ENCODE results near the gene POLK.
"Not testable (repeated sequence)": the region's sequence is repeated elsewhere in the genome, so short reads cannot be mapped to it uniquely, and the experiment has no call there.

POLK gene

DNA sequence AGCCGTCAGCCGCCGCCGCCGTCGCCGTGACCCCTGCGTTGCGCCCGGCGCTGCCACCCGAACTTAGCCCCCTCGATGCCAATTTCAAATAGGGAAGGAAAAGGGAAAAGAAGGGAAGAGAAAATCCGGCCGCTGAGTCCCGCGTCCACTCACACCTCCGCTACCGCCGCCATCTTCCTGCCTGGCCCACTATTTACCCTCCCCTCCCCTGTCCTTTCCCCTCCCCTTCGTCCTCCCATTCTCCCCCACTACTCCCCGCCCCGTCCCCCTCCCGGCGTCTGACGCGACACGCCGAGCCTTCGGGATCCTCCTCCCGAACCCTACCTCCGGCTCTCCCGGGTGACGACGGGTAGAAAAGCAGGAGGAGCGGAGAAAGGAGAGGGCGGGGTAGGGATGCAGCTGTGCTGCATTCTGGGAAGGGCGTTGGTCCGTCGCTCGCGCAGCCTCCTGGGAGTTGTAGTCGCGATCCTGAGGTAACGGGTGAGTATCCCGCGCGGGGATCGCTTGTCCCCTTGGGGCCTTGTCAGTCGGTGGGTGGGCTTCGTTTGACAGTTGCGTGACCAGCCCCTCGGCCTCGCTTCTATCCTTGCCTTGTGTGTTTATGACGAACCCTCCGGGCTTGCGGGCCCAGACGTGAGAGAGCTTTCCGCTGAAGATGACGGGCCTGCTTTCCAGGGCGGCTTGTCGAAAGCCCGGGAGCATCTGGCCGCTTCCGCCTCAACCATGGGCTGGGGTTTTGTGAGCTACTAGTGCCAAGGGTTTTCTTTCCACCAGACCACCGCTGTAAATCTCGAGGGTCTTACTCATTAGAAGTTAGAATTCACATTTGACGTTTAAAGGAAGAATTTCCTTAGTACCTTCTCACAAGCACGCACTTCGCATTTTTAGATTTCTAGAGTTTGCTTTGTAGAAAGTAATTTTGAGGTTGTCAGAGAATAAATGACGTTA, at the start of gene POLK, which contains the start of gene CERT1:
Gene POLK (plus strand): TSS at position 457 of the 948 bp plus-strand sequence.
Gene CERT1 (minus strand): TSS at position 195 of the 948 bp plus-strand sequence. CDS start 422 bp downstream, outside the sequence.
- DNase-seq, result peak; percentile 95

DNA sequence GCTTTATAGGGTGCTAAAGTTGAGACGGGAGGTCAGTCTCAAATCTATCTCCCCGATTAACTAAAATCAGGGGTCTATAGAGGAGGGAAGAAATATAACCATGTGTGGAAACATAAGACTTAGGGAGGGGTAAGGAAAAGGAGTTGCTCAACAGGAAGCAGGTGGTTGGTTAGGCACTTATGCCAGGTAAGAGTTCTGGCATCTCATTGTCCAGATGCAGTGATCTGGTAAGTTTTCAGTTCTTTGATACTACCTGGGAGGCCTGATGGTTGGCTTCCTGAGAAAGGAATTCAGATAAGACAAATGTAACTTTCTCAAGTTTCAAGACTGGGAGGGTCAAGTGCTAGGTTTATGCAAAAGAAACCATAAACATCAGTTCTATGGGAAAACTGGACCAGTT, 48.0 kb upstream of the POLK start:
- no peak for DNase-seq

DNA sequence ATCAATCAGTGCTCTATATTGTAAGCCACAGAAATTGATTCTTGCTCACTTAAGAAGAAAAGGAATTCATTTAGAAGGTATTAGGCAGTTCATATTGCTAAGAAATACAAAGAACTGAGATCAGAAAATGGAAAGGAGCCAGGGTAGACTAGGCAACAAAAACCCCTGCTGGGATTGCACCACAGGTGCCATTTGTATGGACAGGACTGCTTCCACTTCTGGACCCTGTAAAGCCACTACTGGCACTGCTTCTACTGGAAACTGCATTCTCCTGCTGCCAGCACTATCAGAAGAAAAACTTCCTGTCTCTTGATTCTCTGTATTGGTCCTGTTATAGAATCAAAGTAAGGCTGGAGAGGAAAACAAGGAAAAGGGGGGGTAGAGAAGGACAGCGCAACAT, 46.2 kb upstream of the POLK start:
- DNase-seq, result no peak

DNA sequence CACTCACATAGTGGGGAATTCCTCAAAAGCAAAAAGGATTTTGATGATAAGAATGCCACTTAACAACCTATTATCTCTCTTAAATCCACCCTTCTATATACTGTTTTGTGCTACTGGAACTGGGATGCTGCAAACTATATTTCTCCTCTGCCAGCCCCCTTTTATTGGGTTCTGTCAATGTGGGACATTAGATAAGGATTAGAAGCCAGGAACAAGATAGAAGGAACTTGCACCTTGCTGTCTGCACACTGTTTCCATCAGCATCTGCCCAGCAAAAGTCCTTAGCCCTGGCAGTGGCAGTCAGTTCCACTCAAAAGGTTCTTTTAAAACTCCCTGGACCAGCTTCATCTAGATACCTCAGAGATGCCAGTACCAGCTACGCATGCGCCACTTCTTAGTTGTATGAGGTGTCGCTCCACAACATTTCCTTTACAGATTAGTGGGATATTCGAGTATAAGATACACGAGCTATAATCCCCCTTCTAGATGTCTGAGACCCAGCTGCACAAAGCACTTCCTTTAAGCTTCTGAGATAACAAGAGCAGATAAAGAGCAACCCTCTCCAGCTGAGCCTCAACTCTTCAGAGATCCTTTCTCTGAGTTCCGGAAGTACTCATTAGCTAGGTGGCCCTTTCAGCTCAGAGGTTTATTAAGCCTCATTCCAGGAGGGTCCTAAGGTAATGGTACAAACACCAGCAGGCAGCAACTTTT, 45.5 kb upstream of the POLK start:
- DNase-seq, result no peak

DNA sequence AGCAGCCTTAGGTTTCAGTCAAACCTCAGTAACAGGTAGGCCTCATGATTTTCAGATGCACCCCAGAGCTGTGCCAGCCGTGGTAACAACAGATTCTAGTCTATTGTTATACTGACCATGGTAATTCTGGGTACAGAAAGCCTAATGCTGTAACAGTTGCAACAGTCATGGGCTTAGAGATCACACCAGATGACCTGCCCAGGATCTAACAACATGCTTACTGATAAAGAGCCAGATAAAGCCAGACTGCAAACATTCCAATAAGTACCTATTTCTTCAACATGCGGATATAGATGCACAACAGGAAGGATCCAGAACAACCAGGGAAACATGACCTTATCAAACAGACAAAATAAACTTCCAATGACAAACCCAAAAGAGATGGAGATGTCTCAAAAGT, 43.1 kb upstream of the POLK start:
- DNase-seq, result no peak

DNA sequence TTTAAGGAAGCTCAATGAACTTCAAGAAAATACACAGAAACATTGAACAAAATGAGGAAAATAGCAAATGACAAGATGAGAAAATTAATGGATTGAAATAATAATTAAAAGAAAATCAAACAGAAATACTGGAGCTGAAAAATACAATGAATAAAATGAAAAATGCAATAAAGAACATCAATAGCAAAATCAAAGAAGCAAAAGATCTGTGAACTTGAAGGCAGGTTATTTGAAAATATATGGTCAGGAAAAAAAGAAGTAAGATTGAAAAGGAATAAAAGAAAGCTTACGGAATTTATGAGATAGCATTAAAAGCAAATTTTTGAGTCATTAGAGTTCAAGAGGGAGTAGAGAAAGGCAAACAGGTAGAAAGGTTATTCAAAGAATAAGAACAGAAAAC, 42.7 kb upstream of the POLK start:
- DNase-seq, result no peak

DNA sequence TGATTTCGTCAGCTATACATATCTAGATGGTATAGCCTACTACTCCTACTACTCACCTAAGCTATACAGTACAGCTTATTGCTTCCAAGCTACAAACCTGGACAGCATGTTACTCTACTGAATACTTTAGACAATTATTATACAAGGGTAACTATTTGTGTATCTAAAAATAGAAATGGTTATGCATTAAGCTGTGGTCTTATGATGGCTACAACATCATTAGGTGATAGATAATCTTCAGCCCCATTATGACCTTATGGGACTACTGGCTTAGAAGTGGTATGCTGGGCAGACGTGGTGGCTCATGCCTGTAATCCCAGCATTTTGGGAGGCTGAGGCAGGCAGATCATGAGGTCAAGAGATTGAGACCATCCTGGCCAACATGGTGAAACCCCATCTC, 40.5 kb upstream of the POLK start:
- no peak for DNase-seq

DNA sequence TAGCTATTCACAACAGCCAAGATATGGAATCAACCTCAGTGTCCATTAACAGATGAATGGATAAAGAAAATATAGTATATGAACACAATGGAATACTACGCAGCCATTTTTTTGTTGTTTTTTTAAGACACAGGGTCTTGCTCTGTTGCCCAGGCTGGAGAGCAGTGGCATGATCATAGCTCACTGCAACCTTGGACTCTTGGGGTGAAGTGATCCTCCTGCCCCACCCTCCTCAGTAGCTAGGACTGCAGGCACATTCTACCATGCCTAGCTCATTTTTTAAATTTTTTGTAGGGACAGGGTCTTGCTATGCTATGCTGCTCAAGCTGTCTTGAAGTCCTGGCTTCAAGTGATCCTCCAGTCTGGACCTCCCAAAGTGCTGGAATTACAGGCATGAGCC, 38.7 kb upstream of the POLK start:
- DNase-seq, result no peak

DNA sequence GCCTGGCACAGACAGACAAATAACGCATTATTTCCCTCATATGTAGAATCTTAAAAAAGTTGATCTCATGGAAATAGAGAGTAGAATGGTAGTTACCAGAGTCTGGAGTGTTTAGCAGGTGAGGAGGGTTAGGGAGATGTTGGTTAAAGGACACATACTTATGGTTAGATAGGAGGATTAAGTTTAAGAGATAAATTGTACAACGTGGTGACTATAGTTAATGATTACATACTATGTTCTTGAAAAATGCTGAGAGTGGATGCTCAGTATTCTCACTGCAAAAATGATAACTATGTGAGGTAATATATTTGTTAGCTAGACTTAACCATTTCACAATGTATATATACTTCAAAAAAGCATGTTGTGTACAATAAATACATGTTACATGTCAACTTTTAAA, 38.2 kb upstream of the POLK start:
- no peak for DNase-seq

DNA sequence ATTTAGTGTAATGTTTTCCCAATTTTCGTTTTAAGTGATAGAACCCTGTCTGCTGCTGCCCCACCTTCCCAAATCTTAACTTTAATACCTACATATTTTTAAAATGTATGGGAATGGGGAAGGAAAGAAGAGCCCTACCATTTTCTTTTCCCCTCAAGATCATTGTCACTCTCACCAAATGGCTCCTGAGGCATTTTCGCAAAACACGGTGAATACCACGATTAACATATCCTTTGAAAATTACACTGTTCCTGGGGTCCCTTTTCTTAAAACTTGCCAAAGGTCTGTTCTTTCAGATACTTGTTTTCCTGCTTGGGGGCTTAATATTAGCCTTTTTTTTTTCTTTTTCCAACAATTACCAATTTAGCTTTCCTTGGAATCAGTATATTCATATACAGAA, 36.3 kb upstream of the POLK start:
- DNase-seq, result no peak

DNA sequence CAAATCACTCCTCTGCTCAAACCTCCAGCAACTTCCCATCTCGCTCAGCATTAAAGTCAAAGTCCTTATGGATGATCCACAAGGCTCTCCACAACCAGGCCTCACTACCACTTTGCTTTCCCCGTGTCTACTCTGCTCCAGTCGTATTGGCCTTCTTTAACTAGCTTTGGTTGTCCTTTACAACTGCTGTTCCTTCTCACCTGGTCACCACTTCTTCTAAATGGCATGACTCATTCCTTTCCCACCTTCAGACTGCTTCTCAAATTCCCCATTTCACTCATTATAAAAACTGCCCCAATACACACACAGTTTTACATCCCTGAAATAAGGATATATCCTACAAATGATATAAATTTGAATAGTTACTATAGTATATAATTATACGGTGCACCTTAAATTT, 30.7 kb upstream of the POLK start:
- no peak for DNase-seq

DNA sequence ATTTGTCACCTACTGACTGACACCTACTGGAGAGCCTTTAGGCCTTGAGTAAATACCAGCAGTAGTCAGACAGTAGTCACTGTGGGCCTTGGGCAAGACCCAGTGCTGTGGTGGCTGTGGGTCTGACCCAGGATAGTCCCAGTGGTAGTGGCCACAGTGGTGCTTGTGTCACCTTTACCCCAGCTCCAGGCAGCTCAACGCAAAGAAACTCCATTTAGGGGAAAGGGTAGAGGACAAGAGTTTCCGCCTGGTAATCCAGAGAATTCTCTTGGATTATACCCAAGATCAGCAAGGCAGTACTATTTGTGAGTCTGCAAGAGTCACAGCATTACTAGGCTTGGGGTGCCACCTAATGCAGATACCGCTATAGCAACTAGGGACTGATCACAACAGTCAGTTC, 29.2 kb upstream of the POLK start:
- no peak for DNase-seq

DNA sequence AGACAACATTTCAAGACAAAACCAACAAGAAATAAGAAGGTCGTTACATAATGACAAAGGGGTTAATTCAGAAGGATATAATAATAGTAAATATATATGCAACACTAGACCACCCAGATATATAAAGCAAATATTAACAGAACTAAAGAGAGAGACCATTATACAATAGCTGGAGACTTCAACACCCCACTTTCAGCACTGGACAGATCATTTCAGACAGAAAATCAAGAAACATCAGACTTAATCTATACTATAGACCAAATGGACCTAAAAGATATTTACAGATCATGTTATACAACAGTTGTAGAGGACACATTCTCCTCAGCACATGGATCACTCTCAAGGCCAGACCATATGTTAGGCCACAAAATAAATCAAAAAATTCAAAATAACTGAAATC, 27.1 kb upstream of the POLK start:
- no peak for DNase-seq

DNA sequence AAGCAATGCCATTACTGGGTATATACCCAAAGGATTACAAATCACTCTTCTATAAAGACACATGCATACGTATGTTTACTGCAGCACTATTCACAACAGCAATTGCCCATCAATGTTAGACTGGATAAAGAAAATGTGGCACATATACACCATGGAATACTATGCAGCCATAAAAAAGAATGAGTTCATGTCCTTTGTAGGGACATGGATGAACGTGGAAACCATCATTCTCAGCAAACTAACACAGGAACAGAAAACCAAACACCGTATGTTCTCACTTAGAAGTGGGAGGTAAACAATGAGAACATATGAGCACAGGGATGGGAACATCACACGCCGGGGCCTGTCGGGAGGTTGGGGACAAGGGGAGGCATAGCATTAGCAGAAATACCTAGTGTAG, 21.8 kb upstream of the POLK start:
- not testable (repeated sequence) for DNase-seq

DNA sequence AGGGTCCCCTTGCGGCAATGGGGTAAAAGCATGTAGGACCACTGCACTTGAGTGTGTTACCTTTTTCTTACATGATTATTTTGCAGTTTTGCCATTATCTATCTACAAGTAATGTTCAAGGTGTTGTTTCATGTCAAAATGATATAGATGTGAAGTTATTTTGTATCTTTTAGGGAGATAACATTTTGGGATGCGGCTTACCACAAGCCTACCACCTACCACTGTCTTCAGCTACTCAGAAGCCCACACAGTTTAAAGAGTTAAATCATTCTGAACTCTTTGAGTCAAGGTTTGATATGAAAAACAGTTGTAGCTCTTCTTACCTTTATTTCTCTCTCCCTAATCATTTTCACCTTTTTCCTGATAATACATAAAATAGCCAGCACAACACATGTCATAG, 20.1 kb upstream of the POLK start:
- DNase-seq, result no peak

DNA sequence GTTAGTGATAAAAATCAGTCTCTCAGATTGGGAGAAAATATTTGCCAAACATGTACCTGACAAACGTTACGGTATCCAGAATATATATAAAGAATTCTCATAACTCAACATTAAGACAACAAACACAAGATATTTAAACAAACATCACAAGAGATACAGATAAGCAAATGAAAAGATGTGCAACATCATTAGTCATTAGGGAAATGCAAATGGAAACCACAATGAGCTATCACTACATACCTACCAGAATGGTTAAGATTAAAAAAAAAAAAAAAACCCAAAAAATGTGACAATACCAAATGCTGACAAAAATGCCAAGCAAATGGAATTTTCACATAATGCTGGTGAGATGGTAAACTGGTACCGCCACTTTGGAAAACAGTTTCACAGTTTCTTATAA, 15.7 kb upstream of the POLK start:
- DNase-seq, result no peak

DNA sequence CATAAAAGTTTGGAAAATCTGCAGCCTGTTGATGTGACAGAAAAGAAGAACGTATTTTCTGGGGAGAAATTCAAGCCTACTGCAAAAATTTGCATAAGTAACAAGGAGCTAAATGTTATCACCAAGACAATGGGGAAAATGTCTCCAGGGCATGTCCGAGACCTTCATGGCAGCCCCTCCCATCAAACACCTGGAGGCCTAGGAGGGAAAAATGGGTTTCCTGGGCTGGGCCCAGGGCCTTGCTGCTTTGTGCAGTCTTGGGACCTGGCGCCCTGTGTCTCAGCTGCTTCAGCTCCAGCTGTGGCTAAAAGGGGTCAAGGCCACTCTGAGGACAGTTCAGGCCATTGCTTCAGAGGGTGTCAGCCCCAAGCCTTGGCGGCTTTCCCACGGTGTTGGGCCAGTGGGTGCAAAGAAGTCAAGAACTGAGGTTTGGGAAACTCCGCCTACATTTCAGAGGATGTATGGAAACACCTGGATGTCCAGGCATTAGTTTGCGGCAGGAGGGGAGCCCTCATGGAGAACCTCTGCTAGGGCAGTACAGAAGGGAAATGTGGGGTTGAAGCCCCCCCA, 13.4 kb upstream of the POLK start:
- no peak for DNase-seq

DNA sequence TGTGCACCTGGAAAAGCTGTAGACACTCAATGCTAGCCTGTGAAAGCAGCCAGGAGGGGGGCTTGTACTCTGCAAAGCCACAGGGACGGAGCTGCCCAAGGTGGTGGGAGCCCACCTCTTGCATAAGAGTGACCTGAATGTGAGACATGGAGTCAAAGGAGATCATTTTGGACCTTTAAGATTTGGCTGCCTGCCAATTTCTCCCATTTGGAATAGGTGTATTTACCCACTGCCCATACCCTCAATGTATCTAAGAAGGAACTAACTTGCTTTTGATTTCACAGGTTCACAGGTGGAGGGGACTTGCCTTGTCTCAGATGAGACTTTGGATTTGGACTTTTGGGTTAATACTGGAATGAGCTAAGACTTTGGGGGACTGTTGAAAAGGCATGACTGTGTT, 12.8 kb upstream of the POLK start:
- not testable (repeated sequence) for DNase-seq

DNA sequence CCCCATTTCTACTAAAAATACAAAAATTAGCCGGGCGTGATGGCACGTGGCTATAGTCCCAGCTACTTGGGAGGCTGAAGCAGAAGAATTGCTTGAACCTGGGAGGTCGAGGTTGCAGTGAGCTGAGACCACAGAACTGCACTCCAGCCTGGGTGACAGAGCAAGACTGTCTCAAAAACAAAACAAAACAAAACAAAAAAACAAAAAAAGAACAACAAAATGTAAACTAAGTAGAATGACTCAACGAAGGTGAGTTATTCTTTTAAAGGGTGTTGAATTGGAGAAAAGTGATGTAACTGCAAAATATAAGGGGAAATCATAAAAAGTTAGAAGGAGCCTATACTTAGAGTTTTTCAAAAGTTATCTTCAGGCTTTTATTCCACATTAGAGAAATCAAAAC, 6.6 kb upstream of the POLK start:
- not testable (repeated sequence) for DNase-seq

DNA sequence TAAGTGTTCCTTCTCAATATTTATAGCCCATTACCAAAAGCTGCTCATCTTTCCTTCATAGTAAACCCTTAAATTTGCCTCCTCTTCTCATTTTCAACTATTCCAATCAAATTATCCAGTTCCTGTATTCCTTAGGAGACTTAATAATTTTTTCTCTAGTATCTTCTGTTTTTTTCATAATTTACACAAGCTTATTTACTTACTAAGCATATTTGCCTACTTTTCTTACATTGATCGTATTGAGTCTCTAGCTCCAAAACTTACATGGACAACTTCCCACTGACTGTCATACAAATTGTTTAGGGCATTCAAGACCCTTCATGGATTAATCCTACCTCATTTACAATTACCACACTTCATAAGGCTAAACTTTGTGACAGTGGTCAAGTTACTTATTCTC, 3.9 kb upstream of the POLK start:
- DNase-seq, result no peak

DNA sequence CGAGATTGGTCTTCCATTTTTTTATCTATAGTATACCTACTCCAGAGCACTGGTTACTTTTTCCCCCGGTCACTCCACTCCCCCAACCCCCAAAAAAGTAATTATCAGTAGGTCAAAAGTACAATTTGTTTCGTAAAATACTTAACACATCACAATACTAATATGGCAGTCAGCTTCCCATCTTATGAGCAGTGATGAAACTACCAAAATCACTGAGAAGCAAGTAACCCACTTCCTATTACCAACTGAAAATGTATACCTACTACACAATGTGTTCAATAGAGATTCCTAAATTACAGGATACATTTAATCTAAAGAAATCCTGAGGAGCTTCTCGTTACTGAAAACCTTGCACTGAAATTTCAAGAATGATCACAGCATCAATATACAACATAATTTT, 2.1 kb upstream of the POLK start:
- no peak for DNase-seq

DNA sequence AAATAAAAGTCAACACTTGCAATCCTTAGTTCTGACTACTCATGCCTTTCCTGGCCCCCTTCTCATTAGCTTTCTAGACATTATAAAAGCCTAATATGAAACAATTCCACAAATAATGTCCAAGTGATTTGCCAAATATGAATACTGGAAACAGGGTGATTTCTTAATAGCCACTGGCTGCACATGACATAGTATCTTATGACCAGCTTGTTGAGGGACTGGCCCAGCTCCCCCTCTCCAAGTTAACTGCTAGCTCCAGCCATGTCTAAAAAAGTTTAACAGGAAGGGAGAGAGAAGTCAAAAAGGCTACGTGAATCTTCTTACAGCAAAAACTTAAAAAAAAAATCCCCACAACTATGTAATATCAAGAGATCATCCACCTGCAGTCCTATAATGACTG, 1.7 kb upstream of the POLK start:
- no peak for DNase-seq

DNA sequence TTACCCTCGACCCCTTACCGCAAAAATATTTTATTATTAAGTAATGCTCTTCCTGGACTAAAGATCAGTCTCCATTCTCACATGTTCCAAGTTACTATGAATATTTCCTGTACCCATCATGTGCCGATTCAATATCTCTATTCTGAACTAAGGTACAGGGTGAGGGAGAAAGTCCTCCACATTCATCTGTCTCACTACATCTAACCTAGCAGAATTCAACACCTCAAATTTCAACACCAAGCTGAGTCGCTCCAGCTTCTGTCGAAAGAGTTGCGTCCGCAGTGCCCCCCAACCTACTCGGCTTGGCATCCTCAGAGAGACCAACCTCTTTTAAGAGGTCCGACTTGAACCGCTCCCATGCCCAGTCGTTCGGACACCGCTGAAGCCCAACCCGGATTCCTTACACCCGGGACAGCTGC, 1.3 kb upstream of the POLK start:
- DNase-seq, result no peak

All from NCI-H1092 (cell line).